Prostate gland (tissue), 2 donors: ENCODE data around the gene SIPA1L3.

Source experiments
- CTCF ChIP-seq, 4 experiments: fragments of 200-600 bp in 2 of 4; fragments of 450-650 bp in 2 of 4; sonication (generic) in 2 of 4; IDR thresholded peaks; 1 replicate in 3 of 4; 2 replicates in 1 of 4; pipeline ENCODE4 v1.5.1; 2016 to 2019; ENCODE audit warnings: antibody characterized with exemption in 4 of 4, mild to moderate bottlenecking in 2 of 4, moderate library complexity in 2 of 4
- POLR2A ChIP-seq: fragments of 450-650 bp; IDR thresholded peaks from one replicate; pipeline ENCODE4 v1.6.1; 2016; ENCODE audit warnings: antibody characterized with exemption, mild to moderate bottlenecking
- POLR2AphosphoS5 ChIP-seq: sonication (generic); formaldehyde crosslinking; IDR thresholded peaks from one replicate; pipeline ENCODE4 v1.6.1; 2017; ENCODE audit warnings: antibody characterized with exemption

GRCh38 chr19:38084196-38084595 lies 177.2 kb downstream of the SIPA1L3 start:
- TF ChIP-seq POLR2AphosphoS5 (no peak), CTCF (IDR thresholded peaks at IDR 0.05) (no peak), POLR2A (no peak)
